Liver (tissue), 9 donors: ENCODE results near the gene SRGAP1. TPM values are rescaled to one million over a fixed set of nuclear protein-coding genes. Genes with fewer than 3 reads are reported as not detected.

ENCODE experiments used
- DNase-seq: peaks from one replicate; pipeline ENCODE4 v3.0.0-alpha.2; 2017; ENCODE audit warnings: low spot score
- H3K27ac ChIP-seq, 2 donors: one replicate each; pipeline ENCODE4 v1.7.0; 2013; ENCODE audit warnings: inconsistent platforms in 2 of 2, low read length in 2 of 2, control low read depth in 1 of 2, low read depth in 1 of 2, mild to moderate bottlenecking in 1 of 2
- H3K27me3 ChIP-seq, 4 donors: one replicate each; pipeline versions ENCODE4 v1.6.1 to v1.7.0; 2013; ENCODE audit warnings: low read length in 3 of 4, inconsistent platforms in 1 of 4, mild to moderate bottlenecking in 1 of 4, moderate library complexity in 1 of 4; ENCODE audit not compliant: control insufficient read depth in 4 of 4, insufficient read depth in 4 of 4
- H3K36me3 ChIP-seq, 4 donors: one replicate each; pipeline versions ENCODE4 v1.6.1 to v1.7.0; 2013; ENCODE audit warnings: low read length in 3 of 4, mild to moderate bottlenecking in 3 of 4, low read depth in 1 of 4, moderate library complexity in 1 of 4; ENCODE audit not compliant: control insufficient read depth in 4 of 4, insufficient read depth in 3 of 4
- H3K4me1 ChIP-seq, 4 donors: one replicate each; pipeline versions ENCODE4 v1.6.1 to v1.7.0; 2013; ENCODE audit warnings: low read length in 3 of 4, mild to moderate bottlenecking in 3 of 4, moderate library complexity in 1 of 4; ENCODE audit not compliant: control insufficient read depth in 4 of 4, insufficient read depth in 4 of 4
- H3K4me3 ChIP-seq, 3 donors: one replicate each; pipeline versions ENCODE4 v1.6.1 to v1.7.0; 2013; ENCODE audit warnings: low read length in 3 of 3, control low read depth in 1 of 3, low read depth in 1 of 3, mild to moderate bottlenecking in 1 of 3
- H3K9ac ChIP-seq, 2 donors: one replicate each; pipeline ENCODE4 v1.7.0; 2013; ENCODE audit warnings: low read length in 2 of 2, mild to moderate bottlenecking in 2 of 2, moderate library complexity in 2 of 2, control low read depth in 1 of 2, low read depth in 1 of 2
- H3K9me3 ChIP-seq, 4 donors: one replicate each; pipeline versions ENCODE4 v1.6.1 to v1.7.0; 2013; ENCODE audit warnings: low read length in 3 of 4; ENCODE audit not compliant: control insufficient read depth in 4 of 4
- EGR1 ChIP-seq, 2 donors: IDR thresholded peaks; 2 replicates each; pipeline ENCODE4 v1.6.1; 2016 to 2018; ENCODE audit warnings: antibody characterized with exemption in 2 of 2, low read depth in 2 of 2
- FOXA2 ChIP-seq: IDR thresholded peaks from 2 replicates; pipeline ENCODE4 v1.6.1; 2016; ENCODE audit warnings: antibody characterized with exemption
- GABPA ChIP-seq, 2 donors: IDR thresholded peaks in 1 of 2; conservative IDR thresholded peaks in 1 of 2; 2 replicates each; pipeline ENCODE4 v1.6.1; 2016; ENCODE audit warnings: antibody characterized with exemption in 2 of 2, mild to moderate bottlenecking in 1 of 2, moderate library complexity in 1 of 2
- HNF4A ChIP-seq, 2 donors: conservative IDR thresholded peaks; 2 replicates each; pipeline ENCODE4 v1.6.1; 2016; ENCODE audit warnings: antibody characterized with exemption in 2 of 2, mild to moderate bottlenecking in 2 of 2
- HNF4G ChIP-seq: IDR thresholded peaks from 2 replicates; pipeline ENCODE4 v1.6.1; 2016; ENCODE audit warnings: antibody characterized with exemption
- JUND ChIP-seq, 2 donors: IDR thresholded peaks; 2 replicates each; pipeline ENCODE4 v1.6.1; 2016; ENCODE audit warnings: antibody characterized with exemption in 2 of 2
- NR2F2 ChIP-seq: IDR thresholded peaks from 2 replicates; pipeline ENCODE4 v1.6.1; 2016; ENCODE audit warnings: antibody characterized with exemption
- RAD21 ChIP-seq, 2 donors: IDR thresholded peaks; 2 replicates each; pipeline ENCODE4 v1.6.1; 2016; ENCODE audit warnings: antibody characterized with exemption in 2 of 2, mild to moderate bottlenecking in 2 of 2
- RXRA ChIP-seq, 2 donors: IDR thresholded peaks; 2 replicates each; pipeline ENCODE4 v1.6.1; 2017 to 2018; ENCODE audit warnings: antibody characterized with exemption in 2 of 2, mild to moderate bottlenecking in 1 of 2
- SP1 ChIP-seq: IDR thresholded peaks from 2 replicates; pipeline ENCODE4 v1.6.1; 2018; ENCODE audit warnings: antibody characterized with exemption, mild to moderate bottlenecking
- TAF1 ChIP-seq: conservative IDR thresholded peaks from 2 replicates; pipeline ENCODE4 v1.6.1; 2016; ENCODE audit warnings: antibody characterized with exemption, mild to moderate bottlenecking
- YY1 ChIP-seq: IDR thresholded peaks from 2 replicates; pipeline ENCODE4 v1.6.1; 2016; ENCODE audit warnings: antibody characterized with exemption, mild to moderate bottlenecking
- WGBS: extraction: QIAGEN DNeasy Blood & Tissue Kit; methylation state at CpG from one replicate; pipeline ENCODE4 v1.1.7; 2013; 5-methylcytosine and 5-hydroxymethylcytosine counted together
- polyA plus RNA-seq, 2 donors: library from polyadenylated mRNA; stranded (reverse) in 1 of 2; unstranded in 1 of 2; fragments of 200-250 nt in 1 of 2; fragments of >200 nt in 1 of 2; fragmentation: Nextera tagmentation in 1 of 2; extraction: Ambion mirVana in 1 of 2; gene quantifications; one replicate each; pipeline versions ENCODE4 v1.2.1 to v1.2.3, GENCODE V29; 2013 to 2015
- total RNA-seq, 2 donors: library from RNA; depleted of rRNA; stranded (reverse); fragments of >200 nt; gene quantifications; one replicate each; pipeline ENCODE4 v1.2.3, GENCODE V29; 2014
- TF ChIP-seq, protein P1 (sequence below): IDR thresholded peaks from 2 replicates; pipeline ENCODE4 v1.6.1; 2016; ENCODE audit warnings: antibody characterized with exemption
- TF ChIP-seq, protein P2 (sequence below): IDR thresholded peaks from 2 replicates; pipeline ENCODE4 v1.6.1; 2016; ENCODE audit warnings: antibody characterized with exemption
- TF ChIP-seq, protein P3 (sequence below): IDR thresholded peaks from 2 replicates; pipeline ENCODE4 v1.6.1; 2016; ENCODE audit warnings: antibody characterized with exemption, mild to moderate bottlenecking
- TF ChIP-seq, protein P4 (sequence below): IDR thresholded peaks from 2 replicates; pipeline ENCODE4 v1.6.1; 2016; ENCODE audit warnings: antibody characterized with exemption
- donor health status: healthy.
- donor health status: healthy.
- donor health status: healthy.
- donor health status: healthy.
- donor health status: healthy.

Gene SRGAP1
- total and polyA plus RNA-seq, 4 donors, result 0.28 to 1.3 (median 0.85) TPM

DNA sequence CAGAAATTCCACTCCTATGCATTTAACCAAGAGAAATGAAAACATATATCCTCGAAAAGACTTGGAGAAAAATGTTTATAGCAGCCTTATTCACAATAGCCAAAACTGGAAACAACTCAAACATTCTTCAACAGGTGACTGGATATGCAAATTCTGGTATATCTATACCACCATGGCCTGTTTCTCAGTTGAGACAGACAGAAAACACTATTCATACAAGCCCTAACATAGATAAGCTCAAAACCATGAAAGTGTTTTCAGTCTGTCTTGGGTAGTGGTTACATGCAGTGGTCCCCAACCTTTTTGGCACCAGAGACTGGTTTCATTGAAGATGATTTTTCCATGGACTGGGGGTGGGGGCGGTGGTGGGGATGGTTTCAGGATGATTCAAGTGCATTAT is 83.8 kb downstream of the SRGAP1 start:
- H3K9me3 ChIP-seq, result no peaks in the 10 kb centered on the region
- no peak for DNase-seq
- H3K9ac ChIP-seq, result no peak overlapping the region
- H3K36me3 ChIP-seq, result no peaks in the 10 kb centered on the region
- TF ChIP-seq FOXA2, result no peak
- TF ChIP-seq SP1, result no peak
- no peak overlapping the region for H3K4me3 ChIP-seq
- H3K27ac ChIP-seq, result no peak overlapping the region
- H3K4me1 ChIP-seq, result no peaks in the 10 kb centered on the region
- H3K27me3 ChIP-seq, result no peaks in the 10 kb centered on the region
- 83% methylated on average over 2 of the region's 2 CpGs for WGBS

DNA sequence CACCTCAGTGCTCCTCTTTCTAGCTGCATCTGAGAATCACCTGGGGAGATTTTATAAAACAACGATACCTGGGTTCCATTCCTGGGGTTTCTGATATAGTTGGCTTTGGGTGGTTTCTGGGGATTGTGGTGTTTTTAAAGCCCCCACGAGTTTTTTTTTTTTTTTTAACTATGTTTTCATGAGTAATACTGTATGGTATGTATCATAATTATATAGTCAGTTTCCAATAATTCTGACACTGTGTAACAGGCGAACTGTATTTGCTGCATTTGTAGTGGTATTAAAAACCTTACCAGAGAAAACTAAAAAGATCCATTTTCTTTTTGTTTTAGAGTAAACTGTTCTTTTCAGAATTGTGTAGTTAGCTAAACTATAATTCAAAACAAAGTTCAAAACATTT is 84.9 kb downstream of the SRGAP1 start:
- WGBS, result 83% methylated on average over 3 of the region's 3 CpGs
- Histone ChIP-seq H3K4me1 (no peaks in the 10 kb centered on the region), H3K9ac (no peak overlapping the region), H3K27ac (no peak overlapping the region), H3K9me3 (no peaks in the 10 kb centered on the region), H3K4me3 (no peak overlapping the region), H3K36me3 (no peaks in the 10 kb centered on the region), H3K27me3 (peaks cover 0 to 2% (median 0%) of the 10 kb centered on the region in 4 donors)
- DNase-seq, result no peak
- TF ChIP-seq, protein P1, sequence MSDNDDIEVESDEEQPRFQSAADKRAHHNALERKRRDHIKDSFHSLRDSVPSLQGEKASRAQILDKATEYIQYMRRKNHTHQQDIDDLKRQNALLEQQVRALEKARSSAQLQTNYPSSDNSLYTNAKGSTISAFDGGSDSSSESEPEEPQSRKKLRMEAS, result no peak
- no peak for TF ChIP-seq JUND (IDR thresholded peaks at IDR 0.05)
- no peak for TF ChIP-seq HNF4A (conservative IDR thresholded peaks at IDR 0.05)
- TF ChIP-seq EGR1 (IDR thresholded peaks at IDR 0.05; ENCODE audit: low read depth in 2 of 2), result no peak
- no peak for TF ChIP-seq HNF4G
- no peak for TF ChIP-seq FOXA2
- no peak for TF ChIP-seq RXRA (IDR thresholded peaks at IDR 0.05)
- no peak for TF ChIP-seq NR2F2
- no peak for TF ChIP-seq RAD21 (IDR thresholded peaks at IDR 0.05)

DNA sequence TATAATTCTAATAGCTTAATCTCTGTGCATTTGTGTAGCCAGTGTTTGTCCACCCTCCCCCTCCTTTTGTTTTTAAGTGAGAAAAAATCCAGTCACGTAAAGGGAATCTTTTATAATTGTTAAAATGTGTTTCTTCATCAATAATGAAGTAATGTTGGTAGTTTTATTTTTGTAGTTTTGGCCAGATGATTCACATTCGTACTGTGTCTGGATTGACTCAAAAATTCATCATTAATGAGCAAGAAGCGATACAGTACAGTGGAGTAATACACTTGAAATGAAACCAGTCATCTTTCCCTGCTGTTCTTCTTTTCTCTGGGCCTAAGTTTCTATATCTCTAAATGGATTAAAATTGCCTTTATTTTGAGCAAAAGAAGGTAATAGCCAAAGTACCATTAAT is 86.5 kb downstream of the SRGAP1 start:
- Histone ChIP-seq H3K9ac (no peak overlapping the region), H3K4me1 (no peaks in the 10 kb centered on the region), H3K36me3 (no peaks in the 10 kb centered on the region), H3K27me3 (peaks cover 0 to 2% (median 0%) of the 10 kb centered on the region in 4 donors), H3K9me3 (no peaks in the 10 kb centered on the region), H3K4me3 (no peak overlapping the region), H3K27ac (no peak overlapping the region)
- no peak for DNase-seq
- TF ChIP-seq HNF4G (no peak), SP1 (no peak), RAD21 (IDR thresholded peaks at IDR 0.05) (no peak), NR2F2 (no peak), YY1 (no peak), HNF4A (conservative IDR thresholded peaks at IDR 0.05) (no peak), EGR1 (IDR thresholded peaks at IDR 0.05; ENCODE audit: low read depth in 2 of 2) (no peak), FOXA2 (no peak), TAF1 (no peak), JUND (IDR thresholded peaks at IDR 0.05) (no peak)
- TF ChIP-seq, protein P2, sequence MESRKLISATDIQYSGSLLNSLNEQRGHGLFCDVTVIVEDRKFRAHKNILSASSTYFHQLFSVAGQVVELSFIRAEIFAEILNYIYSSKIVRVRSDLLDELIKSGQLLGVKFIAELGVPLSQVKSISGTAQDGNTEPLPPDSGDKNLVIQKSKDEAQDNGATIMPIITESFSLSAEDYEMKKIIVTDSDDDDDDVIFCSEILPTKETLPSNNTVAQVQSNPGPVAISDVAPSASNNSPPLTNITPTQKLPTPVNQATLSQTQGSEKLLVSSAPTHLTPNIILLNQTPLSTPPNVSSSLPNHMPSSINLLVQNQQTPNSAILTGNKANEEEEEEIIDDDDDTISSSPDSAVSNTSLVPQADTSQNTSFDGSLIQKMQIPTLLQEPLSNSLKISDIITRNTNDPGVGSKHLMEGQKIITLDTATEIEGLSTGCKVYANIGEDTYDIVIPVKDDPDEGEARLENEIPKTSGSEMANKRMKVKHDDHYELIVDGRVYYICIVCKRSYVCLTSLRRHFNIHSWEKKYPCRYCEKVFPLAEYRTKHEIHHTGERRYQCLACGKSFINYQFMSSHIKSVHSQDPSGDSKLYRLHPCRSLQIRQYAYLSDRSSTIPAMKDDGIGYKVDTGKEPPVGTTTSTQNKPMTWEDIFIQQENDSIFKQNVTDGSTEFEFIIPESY, result no peak
- WGBS, result 89% methylated on average over 3 of the region's 3 CpGs

DNA sequence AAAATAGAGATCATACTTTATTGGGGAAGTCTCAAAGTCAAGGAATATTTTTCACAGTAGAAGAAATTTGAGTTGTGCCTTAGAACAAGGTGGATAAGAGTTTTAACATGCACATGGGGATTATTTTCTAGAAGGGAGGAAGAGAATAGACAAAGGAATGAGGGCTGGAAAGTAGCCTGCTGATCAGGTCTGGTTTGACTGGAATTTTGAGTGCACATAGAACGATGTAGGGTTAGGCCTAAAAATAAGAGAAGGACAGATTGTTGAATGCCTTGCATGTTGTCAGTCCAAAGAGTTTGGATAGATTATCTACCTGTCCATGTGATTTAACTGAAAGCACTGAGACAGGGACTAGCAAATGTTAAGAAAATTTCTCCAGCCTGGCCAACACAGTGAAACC is 87.2 kb downstream of the SRGAP1 start:
- no peak overlapping the region for H3K27ac ChIP-seq
- no peaks in the 10 kb centered on the region for H3K4me1 ChIP-seq
- H3K36me3 ChIP-seq, result no peaks in the 10 kb centered on the region
- H3K9me3 ChIP-seq, result no peaks in the 10 kb centered on the region
- H3K9ac ChIP-seq, result no peak overlapping the region
- peaks cover 0 to 2% (median 0%) of the 10 kb centered on the region in 4 donors for H3K27me3 ChIP-seq
- H3K4me3 ChIP-seq, result no peak overlapping the region
- 87% methylated on average over 1 of the region's 1 CpG for WGBS
- DNase-seq, result no peak
- TF ChIP-seq, protein P3, sequence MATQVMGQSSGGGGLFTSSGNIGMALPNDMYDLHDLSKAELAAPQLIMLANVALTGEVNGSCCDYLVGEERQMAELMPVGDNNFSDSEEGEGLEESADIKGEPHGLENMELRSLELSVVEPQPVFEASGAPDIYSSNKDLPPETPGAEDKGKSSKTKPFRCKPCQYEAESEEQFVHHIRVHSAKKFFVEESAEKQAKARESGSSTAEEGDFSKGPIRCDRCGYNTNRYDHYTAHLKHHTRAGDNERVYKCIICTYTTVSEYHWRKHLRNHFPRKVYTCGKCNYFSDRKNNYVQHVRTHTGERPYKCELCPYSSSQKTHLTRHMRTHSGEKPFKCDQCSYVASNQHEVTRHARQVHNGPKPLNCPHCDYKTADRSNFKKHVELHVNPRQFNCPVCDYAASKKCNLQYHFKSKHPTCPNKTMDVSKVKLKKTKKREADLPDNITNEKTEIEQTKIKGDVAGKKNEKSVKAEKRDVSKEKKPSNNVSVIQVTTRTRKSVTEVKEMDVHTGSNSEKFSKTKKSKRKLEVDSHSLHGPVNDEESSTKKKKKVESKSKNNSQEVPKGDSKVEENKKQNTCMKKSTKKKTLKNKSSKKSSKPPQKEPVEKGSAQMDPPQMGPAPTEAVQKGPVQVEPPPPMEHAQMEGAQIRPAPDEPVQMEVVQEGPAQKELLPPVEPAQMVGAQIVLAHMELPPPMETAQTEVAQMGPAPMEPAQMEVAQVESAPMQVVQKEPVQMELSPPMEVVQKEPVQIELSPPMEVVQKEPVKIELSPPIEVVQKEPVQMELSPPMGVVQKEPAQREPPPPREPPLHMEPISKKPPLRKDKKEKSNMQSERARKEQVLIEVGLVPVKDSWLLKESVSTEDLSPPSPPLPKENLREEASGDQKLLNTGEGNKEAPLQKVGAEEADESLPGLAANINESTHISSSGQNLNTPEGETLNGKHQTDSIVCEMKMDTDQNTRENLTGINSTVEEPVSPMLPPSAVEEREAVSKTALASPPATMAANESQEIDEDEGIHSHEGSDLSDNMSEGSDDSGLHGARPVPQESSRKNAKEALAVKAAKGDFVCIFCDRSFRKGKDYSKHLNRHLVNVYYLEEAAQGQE, result no peak
- no peak for TF ChIP-seq HNF4G
- no peak for TF ChIP-seq RXRA (IDR thresholded peaks at IDR 0.05)
- TF ChIP-seq EGR1 (IDR thresholded peaks at IDR 0.05; ENCODE audit: low read depth in 2 of 2), result no peak
- TF ChIP-seq, protein P4, sequence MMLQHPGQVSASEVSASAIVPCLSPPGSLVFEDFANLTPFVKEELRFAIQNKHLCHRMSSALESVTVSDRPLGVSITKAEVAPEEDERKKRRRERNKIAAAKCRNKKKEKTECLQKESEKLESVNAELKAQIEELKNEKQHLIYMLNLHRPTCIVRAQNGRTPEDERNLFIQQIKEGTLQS, result no peak
- TF ChIP-seq YY1, result no peak
- TF ChIP-seq NR2F2, result no peak
- TF ChIP-seq RAD21 (IDR thresholded peaks at IDR 0.05), result no peak
- TF ChIP-seq GABPA (IDR thresholded peaks at IDR 0.05 in 1 of 2, conservative IDR thresholded peaks at IDR 0.05 in 1 of 2), result no peak
- TF ChIP-seq FOXA2, result no peak
- TF ChIP-seq SP1, result no peak
- no peak for TF ChIP-seq TAF1
